GM18907 (cell line): Measurements from ENCODE around the gene FGFRL1.
"Not testable (repeated sequence)": the region's sequence is repeated elsewhere in the genome, so short reads cannot be mapped to it uniquely, and the experiment has no call there.

Source experiments
- ATAC-seq: cut with Tn5 transposase; IDR thresholded peaks from one replicate; pipeline ENCODE4 v1.9.1; 2021; ENCODE audit warnings: mild to moderate bottlenecking, moderate library complexity; ENCODE audit not compliant: unreplicated experiment

FGFRL1 gene

DNA sequence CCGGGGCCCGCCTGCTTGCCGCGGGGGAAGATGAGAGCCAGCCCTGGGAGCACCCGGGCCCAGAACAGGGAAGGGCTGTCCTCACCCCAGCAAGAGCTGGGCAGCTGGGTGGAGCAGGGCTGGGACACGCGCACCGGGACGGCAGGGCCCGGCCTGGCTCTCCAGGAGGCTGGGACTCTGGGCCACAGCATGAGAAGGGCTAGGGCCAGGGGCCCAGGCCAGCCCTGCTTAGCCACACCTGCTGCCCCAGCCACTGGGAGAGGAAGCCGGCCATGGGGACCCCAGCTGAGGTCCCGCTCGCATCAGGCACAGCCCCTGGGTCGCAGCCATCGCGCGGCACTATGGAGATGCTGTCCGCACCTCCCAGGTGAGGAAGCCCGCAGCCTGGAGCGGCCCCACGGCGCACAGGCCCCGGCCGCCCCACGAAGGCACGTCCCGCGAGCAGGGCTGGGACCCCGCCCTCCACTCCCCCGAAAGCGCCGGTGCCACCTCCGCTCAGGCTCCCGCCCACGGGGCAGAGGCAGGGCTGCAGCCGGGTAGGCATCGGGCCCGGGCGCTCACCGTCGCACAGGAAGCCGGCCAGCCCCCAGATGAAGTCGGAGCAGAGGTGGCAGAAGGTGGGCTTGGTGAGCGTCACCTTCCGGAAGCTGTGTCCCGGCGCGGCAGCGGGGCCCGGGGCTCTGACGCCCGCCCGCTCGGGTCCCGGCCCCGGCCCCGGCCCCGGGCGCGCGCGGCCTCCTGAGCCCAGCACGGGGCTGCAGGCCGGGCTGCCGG is 38.6 kb upstream of the FGFRL1 start:
- peak; percentile 42 for ATAC-seq

DNA sequence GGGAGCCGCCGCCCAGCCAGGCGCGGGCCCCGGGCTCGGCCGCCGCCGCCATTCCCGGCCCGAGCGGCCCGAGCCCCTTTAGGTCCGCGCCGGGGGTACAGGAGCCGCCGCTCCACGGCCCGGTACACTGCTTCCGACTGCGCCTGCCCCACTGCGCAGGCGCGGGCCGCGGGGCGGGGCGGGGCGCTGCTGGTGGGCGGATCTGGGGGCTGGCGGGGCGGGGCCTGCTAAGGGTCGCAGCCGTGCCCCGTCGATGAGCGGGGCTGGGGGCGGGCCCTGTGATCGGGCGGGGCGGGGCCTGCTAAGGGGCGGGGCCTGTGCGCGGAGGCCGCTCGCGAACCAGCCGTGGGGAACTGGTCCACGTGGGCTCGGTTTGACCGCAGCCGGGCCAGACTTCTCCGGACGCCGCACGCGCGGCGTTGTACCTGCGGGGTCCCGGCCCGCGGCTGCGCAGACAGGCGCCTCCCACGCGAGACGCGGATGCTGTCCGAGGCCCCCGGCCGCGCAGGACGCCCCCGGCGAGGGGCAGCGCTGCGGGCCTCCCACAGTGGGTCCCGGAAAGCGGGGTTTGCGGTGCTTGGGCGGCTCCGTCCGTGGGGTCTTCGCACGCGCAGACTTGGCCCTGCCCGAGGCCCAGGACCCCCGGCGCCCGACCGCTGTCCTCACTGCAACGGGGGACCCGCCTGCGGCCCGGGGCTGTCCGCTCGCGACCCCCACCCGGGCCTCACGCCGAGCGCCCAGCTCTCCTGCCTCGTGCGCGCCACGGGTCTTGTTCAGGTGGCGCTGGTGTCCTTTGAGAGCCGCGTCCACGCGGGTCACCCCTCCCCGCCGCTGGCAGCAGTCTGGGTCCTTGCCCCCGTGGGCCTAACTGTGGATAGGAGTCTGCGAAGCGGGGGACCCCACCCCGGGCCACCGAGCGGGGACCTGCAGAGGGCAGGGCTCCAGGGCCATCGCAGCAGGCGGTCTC is 37.7 kb upstream of the FGFRL1 start, which contains the start of gene DGKQ:
Gene DGKQ (minus strand): TSS at position 139 of the 967 bp plus-strand sequence. CDS start 87 bp downstream, at position 52.
- peak; percentile 55 for ATAC-seq

DNA sequence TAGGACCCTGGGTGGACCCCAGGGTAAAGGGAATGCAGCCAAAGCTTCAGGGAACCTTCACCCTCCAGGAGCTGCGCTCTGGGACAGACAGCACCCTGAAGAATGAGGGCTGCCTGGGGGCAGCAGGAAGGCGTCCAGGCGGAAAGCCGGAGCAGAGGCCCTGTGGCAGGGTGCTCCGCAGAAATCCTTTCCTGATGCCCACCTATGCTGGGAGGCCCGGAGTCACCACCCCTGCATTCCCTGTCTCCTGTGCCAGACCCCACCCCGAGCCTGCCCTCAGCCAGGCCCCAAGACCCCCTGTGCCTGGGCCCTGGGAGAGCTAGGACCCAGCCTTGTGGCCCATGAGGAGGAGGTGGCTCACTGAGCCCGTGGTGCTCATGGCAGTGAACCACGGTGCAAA is 36.8 kb upstream of the FGFRL1 start:
- no peak for ATAC-seq

DNA sequence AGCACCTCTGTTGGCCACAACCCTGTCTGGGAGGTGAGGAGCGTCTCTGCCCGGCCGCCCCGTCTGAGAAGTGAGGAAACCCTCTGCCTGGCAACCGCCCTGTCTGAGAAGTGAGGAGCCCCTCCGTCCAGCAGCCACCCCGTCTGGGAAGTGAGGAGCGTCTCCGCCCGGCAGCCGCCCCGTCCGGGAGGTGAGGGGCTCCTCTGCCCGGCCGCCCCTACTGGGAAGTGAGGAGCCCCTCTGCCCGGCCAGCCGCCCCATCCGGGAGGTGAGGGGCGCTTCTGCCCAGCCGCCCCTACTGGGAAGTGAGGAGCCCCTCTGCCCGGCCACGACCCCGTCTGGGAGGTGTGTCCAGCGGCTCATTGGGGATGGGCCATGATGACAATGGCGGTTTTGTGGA is 35.4 kb upstream of the FGFRL1 start:
- not testable (repeated sequence) for ATAC-seq

DNA sequence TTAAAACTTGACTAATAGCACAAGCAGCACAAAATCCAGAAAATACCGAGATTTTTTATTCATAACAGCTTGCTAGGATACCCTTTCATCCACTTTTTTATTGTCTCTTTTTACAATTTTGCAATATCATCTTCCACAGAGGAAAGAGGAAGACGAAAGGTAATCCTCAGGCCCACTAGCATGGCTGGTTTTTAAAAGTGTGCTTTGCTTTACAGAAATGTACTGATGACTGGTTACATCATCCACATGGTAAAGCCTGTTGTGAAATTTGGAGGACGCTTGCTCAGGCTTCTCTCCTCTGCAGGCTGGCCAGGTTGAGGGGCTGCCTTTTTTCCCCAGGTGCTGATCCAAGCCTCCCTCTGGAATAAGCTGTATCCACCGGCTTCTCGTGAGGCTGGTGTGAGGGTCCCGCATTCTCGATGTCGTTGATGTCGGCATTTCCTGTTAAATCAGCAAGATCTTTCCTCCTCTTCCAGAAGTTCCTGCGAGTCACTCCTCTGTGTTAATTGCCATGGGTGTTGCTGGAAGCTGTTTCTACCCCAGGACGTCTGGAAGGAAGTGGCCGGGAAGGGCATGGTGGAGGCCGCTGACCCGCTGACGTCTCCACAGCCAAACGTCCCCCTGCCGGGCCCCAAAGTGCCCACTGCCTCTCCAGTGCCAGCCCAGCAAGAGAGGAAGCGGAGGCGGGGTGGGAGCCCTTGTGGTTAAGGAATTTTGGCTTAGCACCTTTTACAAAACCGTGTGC is 32.3 kb upstream of the FGFRL1 start:
- no peak for ATAC-seq

DNA sequence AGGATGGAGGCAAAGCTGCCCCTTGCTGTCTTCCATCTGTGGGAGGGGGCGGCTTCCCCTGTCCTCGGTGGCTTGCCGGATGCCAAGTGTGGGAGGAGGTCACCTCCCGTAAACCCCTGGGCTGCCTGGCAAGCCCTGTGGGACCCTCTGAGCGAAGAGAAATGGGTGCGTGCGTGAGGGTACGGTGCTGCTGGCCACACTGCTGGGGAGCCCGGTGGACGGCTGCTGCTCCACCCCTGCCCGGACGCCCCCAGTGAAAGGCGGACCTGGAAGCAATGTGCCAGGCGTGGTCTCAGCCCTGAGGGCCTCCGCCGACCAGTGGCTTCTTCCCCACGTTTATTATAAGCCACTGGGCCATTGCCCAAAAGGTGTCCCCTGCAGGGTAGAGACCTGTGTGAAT is 29.1 kb upstream of the FGFRL1 start:
- no peak for ATAC-seq

DNA sequence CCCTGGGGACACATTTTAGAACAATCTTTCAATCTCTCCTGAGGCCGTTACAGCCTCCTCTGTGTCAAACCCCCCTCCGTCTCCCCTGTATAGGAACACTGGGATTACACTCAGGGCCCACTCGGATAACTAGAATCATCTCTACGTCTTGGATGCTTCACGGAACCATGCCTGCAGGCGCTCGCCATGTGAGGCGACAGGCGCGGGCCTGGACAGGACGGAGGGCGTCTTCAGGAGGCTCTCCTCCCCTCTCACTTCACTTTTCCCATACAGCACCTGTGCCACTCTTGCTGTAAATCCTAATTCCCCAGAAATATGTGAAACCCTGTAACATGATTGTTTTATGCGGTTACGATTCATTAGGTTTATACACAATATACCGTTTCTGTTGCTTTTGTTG is 28.6 kb upstream of the FGFRL1 start:
- no peak for ATAC-seq

DNA sequence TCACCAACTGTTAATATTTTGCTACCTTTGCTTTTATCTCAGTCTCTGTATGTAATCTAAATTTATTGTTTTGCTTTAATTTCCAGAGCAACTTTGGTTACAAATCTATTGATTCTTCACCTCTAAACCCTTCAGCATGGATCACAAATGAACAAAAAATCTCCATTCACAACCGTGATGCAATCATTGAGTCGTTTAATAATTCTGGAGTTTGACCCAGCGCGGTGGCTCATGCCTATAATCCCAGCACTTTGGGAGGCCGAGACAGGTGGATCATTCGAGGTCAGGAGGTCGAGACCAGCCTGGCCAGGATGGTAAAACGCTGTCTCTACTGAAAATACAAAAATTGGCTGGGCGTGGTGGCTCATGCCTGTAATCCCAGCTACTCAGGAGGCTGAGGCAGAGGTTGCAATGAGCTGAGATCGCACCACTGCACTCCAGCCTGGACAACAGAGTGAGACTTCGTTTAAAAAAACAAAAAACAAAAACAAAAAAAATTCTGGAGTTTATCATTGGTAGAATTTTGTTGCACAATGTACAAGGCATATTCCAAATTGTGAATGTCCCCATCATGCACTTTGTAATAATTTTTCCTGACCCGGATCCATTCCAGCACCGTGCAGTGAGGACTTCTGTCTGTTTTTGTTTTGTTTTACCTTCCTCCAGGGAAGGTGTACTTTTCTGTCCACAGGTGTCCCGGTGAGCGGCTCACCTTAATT is 26.9 kb upstream of the FGFRL1 start:
- no peak for ATAC-seq

DNA sequence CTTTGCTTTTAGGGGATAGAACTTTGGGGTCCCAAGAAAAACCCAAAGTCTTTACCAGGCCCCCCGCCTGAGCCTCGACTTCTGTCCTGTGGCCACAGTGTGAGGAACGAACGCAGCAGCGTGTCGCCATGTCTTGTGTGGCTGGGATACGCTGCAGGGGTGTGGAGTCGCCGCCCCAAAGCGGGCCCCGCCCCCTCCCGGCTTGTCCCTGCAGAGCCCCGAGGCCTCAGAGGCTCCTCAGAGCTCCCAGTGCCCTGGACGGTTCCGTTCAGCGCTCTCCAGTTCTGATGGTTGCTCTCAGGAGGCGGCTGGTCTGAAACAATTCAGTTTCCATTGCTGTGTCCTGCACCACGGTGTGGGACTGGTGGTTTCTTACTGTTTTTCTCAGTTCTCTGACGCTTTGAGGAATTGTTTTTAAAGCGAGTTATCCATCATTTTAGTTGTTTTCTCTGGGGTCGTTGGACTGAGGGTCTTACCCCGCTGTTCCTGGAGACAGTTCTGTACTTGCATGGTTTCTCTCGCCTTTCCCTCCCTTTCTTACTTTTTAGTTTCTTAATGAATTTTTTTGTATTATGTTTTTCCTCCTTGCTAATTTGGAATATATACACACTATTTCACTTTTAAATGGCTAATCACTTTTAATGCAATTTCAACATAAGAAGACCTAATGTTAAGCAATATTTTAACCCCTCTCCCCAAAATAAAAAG is 26.1 kb upstream of the FGFRL1 start:
- ATAC-seq: no peak

DNA sequence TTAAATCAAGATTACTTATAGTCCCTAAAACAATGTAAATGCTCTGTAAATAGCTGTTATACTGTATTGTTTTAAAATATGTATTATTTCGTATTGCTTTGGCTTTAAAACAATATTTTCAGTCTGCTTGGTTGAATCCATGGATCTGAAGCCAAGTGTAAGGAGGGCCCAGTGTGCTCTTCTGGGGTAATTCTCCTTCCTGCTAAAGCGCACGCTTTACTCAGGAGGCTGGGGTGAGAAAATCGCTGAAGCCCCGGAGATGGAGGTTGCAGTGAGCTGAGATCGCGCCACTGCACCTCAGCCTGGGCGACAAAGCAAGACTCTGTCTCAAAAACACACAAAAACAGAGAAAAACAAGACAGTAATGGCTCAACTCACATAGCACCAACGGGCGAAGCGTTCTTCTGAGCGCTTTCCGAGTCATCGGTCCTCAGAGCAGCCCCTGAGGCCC is 25.0 kb upstream of the FGFRL1 start:
- ATAC-seq: peak; percentile 27

DNA sequence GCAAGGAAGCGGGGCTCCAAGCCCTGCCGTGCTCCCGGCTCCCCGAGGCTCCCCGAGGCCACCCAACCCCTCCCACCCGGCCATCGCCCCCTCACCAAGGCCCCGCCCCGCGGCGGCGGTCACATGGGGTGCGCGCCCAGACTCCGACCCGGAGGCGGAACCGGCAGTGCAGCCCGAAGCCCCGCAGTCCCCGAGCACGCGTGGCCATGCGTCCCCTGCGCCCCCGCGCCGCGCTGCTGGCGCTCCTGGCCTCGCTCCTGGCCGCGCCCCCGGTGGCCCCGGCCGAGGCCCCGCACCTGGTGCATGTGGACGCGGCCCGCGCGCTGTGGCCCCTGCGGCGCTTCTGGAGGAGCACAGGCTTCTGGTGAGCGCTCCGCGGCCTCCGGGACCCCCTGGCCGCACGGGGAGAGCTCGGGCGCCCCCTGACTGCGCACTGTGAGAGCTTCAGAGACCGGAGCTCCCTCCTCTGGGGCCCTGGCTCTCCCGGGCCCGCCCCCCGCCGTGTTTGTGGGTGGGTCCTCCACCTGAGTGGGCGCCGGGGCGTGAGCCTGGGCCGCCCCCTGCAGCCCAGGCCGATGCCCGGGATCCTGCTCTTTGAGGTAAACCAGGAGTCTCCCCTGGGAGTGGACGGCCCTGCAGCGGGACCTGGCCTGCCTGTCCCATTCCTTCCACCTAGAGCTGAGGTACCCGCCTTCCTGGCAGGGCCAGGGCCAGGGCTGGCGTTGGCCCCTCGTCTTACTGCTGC is 24.4 kb upstream of the FGFRL1 start, which contains the start of gene IDUA:
Gene IDUA (plus strand): TSS at position 166 of the 745 bp plus-strand sequence. CDS start 41 bp downstream, at position 207.
- ATAC-seq: peak; percentile 64

DNA sequence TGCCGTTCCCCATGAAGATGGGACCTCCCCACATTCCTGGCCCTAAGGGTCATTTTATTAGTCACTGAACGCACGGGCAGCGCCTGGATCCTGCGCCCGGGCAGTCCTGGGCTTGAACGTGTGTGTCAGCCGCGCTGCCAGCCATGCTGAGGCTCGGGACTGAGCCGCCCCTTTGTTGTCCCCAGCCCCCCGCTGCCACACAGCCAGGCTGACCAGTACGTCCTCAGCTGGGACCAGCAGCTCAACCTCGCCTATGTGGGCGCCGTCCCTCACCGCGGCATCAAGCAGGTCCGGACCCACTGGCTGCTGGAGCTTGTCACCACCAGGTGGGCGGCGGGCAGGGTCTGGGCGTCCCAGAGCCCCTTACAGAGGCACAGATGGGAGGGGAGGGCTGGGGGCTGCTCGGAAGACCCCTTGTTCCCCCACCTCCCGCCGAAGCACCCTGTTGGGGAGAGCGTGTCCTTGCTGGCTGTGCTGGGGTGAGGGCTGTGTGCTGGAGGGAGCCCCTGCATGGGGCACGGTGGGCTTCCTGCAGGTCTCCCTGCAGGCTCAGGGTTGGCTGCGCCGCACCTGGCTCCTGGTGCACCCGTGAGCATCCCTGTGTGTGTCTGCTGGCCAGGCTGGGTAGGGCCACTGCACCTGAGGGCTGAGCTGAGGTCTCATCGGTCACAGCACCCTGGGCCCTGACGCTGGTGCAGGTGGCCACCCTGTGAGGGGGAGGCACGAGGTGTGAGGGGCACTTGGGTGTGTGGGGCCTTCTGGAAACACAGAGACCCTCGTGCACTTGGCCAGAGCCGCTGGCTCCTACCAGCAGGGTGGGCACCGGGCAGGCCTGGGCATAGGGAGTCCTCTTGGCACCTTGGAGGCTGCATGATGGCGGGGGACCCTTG is 23.6 kb upstream of the FGFRL1 start:
- no peak for ATAC-seq

DNA sequence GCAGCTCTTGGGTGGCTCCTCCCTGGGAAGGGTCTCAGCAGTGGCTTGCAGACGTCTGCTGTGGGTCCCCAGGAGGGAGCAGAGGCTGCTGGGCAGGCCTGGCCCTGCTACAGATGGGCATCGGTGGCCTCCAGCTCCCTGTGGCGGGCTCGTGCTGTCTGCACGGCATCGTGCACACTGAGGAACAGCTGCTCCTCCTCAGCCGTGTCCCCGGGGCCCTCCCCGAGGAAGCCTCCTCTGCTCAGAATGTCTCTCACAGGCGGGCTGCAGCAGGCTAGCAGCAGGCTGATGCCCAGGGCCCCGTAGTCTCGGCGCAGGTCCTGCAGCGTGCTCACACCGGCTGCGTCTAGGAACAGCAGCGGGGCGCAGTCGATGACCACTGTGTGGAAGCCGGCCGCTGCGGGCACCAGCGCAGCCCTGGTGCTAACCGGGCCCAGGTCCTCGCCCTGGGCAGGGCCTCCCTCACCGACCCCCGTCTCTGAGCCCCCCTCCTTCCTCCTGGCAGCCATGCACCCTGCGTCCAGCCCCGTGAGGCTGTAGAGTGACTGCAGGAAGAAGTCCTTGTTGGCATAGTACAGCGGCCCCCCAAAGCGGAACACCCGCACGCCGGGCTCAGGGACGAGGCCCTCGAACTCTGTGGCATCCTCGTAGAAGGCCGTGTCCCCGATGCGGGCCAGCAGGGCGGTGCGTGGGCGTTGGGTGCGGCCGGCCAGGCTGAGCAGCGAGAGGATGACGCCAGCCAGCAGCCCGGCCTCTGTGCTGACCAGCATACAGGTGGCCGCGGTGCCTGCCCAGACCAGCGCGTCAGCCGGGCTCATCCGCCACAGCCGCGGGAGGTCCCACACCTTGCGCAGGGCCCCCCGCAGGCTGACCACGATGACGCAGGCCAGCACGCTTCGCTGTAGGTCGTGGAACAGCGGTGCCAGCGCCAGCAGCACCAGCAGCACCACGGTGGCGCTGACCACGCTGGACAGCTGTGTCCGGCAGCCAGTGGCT is 22.4 kb upstream of the FGFRL1 start:
- ATAC-seq: no peak

DNA sequence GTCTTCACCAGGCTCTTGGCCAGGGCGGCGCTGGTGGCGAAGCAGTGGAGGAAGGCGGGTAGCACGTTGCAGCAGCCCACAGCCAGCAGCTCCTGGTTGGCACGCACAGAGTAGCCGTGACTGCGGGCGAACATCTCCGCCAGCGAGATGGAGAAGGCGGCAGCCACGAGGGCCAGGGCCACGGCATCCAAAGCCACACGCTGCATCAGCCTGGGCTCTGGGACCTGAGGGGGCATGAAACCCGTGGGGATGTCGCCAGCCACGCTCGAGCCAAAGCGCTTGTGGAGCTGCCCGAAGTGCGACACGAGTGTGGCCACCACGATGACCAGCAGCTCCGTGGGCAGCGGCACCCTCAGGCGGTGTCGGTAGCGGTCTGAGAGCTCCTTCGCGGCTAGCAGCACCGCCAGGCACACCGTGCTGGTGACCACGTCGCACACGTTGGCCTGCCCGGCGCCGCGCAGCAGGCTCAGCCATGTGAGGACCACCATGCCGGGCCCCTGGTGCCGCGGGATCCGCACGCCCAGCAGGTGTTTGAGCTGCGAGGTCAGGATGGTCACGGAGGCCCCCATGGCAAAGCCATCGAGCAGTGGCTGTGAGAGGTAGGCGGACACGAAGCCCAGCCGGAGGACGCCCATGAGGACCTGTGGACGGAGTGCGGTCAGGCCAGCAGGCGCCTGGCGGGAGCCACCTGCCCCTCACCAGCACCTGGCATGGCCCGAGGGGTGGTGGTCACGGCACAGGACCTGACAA is 21.5 kb upstream of the FGFRL1 start:
- no peak for ATAC-seq

DNA sequence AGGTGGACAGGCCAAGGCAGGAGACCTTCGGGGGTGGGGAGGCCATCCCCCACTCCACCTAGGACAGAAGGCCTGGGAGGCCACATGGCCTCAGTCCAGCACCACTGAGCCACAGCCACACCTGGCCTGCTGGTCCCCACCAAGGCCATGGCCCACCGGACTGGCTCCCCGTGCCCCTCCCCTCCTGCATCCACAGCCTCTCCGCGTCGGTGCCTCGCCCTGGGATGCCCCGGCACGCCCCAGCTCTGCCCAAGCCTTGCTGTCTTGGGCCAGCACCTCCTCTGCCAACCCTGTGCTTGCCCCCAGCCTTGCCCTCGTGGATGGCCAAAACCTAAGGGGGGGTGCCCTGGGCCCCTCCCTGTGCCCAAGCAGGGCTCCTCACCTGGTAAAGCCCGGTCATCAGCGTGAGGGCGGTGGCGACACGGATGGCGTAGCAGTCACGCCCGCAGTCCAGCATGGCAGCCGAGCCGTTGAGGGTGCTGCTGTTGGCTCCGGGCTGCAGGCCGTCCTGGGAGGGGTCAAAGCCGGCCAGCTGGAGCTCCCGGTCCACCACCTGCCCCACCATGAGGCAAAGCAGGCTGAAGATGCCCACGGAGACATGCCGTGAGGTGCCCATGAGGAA is 20.6 kb upstream of the FGFRL1 start:
- ATAC-seq: no peak
